HEK293T (cell line): Measurements from ENCODE around the gene ADAMTS17.

ENCODE experiments used
- CTCF ChIA-PET: fragments of 350-600 bp; formaldehyde crosslinking; extraction: SDS; loops from one replicate; lab custom pipeline; 2021; ENCODE audit warnings: antibody characterized with exemption, inconsistent platforms; lab: Yijun Ruan, JAX
- POLR2A ChIA-PET: fragments of 350-600 bp; formaldehyde crosslinking; extraction: SDS; loops from one replicate; lab custom pipeline; 2020; ENCODE audit warnings: antibody characterized with exemption, inconsistent platforms; lab: Yijun Ruan, JAX
- DNase-seq: peaks from one replicate; pipeline ENCODE4 v3.0.0; 2012; ENCODE audit warnings: mixed read lengths; ENCODE audit errors: extremely low spot score
- ARNT ChIP-seq: fragments of 450-650 bp; IDR thresholded peaks from 2 replicates; pipeline ENCODE4 v1.6.1; 2017; ENCODE audit warnings: mild to moderate bottlenecking
- BHLHE40 ChIP-seq: fragments of 450-650 bp; IDR thresholded peaks from 2 replicates; pipeline ENCODE4 v1.6.1; 2016; ENCODE audit warnings: mild to moderate bottlenecking, moderate library complexity, borderline replicate concordance
- CTBP1 ChIP-seq: fragments of 450-650 bp; IDR thresholded peaks from 2 replicates; pipeline ENCODE4 v1.6.1; 2016; ENCODE audit warnings: borderline replicate concordance
- ELF4 ChIP-seq: fragments of 450-650 bp; IDR thresholded peaks from 2 replicates; pipeline ENCODE4 v1.6.1; 2017; ENCODE audit warnings: antibody characterized with exemption
- FOXA1 ChIP-seq: fragments of 450-650 bp; IDR thresholded peaks from 2 replicates; pipeline ENCODE4 v1.6.1; 2016; ENCODE audit warnings: mild to moderate bottlenecking
- FOXK2 ChIP-seq: fragments of 450-650 bp; IDR thresholded peaks from 2 replicates; pipeline ENCODE4 v1.6.1; 2016; ENCODE audit warnings: mild to moderate bottlenecking
- FOXM1 ChIP-seq: fragments of 450-650 bp; IDR thresholded peaks from 2 replicates; pipeline ENCODE4 v1.6.1; 2017; ENCODE audit warnings: mild to moderate bottlenecking, borderline replicate concordance
- HDGF ChIP-seq: fragments of 450-650 bp; IDR thresholded peaks from 2 replicates; pipeline ENCODE4 v1.6.1; 2017; ENCODE audit warnings: antibody characterized with exemption, borderline replicate concordance
- L3MBTL2 ChIP-seq: fragments of 450-650 bp; conservative IDR thresholded peaks from 2 replicates; pipeline ENCODE4 v1.6.1; 2016; ENCODE audit warnings: mild to moderate bottlenecking
- LEF1 ChIP-seq: fragments of 450-650 bp; IDR thresholded peaks from 2 replicates; pipeline ENCODE4 v1.6.1; 2017; ENCODE audit warnings: mild to moderate bottlenecking, borderline replicate concordance
- NFRKB ChIP-seq: fragments of 450-650 bp; IDR thresholded peaks from 2 replicates; pipeline ENCODE4 v1.6.1; 2016; ENCODE audit warnings: mild to moderate bottlenecking, moderate library complexity
- PKNOX1 ChIP-seq: fragments of 450-650 bp; IDR thresholded peaks from 2 replicates; pipeline ENCODE4 v1.6.1; 2016
- SP1 ChIP-seq: fragments of 450-650 bp; IDR thresholded peaks from 2 replicates; pipeline ENCODE4 v1.6.1; 2017
- SUZ12 ChIP-seq: fragments of 450-650 bp; IDR thresholded peaks from 2 replicates; pipeline ENCODE4 v1.6.1; 2016; ENCODE audit warnings: mild to moderate bottlenecking
- TARDBP ChIP-seq: fragments of 450-650 bp; IDR thresholded peaks from 2 replicates; pipeline ENCODE4 v1.6.1; 2016
- ZNF384 ChIP-seq: fragments of 450-650 bp; IDR thresholded peaks from 2 replicates; pipeline ENCODE4 v1.6.1; 2016

Gene ADAMTS17

GRCh38 chr15:100337096-100338044, 4.4 kb downstream of the ADAMTS17 start:
- POLR2A ChIA-PET = no interaction called here

GRCh38 chr15:100336061-100336460, 5.7 kb downstream of the ADAMTS17 start:
- ChIA-PET CTCF (interaction anchor here (4.4 kb wide), 1 partner anchor 13 kb away, joined by 36 read pairs; no protein-coding TSS in a partner anchor), POLR2A (no interaction called here)
- no peak for TF ChIP-seq LEF1
- TF ChIP-seq FOXK2 = no peak
- no peak for TF ChIP-seq SUZ12
- TF ChIP-seq ZNF384 = no peak
- TF ChIP-seq CTBP1 = no peak
- no peak for TF ChIP-seq SP1
- TF ChIP-seq PKNOX1 = no peak
- no peak for DNase-seq

More at GRCh38 chr15:100337096-100338044, 4.4 kb downstream of the ADAMTS17 start:
- no peak for DNase-seq
- TF ChIP-seq TARDBP = no peak
- TF ChIP-seq FOXM1 = no peak
- no peak for TF ChIP-seq SUZ12
- no peak for TF ChIP-seq ZNF384
- TF ChIP-seq NFRKB = no peak
- TF ChIP-seq FOXA1 = no peak
- TF ChIP-seq BHLHE40 = no peak
- TF ChIP-seq CTBP1 = no peak
- TF ChIP-seq ARNT = no peak
- no peak for TF ChIP-seq ELF4
- TF ChIP-seq SP1 = no peak
- no peak for TF ChIP-seq HDGF
- no peak for TF ChIP-seq L3MBTL2
- TF ChIP-seq LEF1 = no peak
- no peak for TF ChIP-seq PKNOX1
- no peak for TF ChIP-seq FOXK2
- CTCF ChIA-PET = interaction anchor here (0.5 to 4.4 kb wide), 3 partner anchors 12 to 195 kb away, joined by 3 to 36 read pairs (median 5); no protein-coding TSS in a partner anchor

- CTCF ChIA-PET = interaction anchor here (0.7 kb wide), 1 partner anchor 121 kb away, joined by 4 read pairs; no protein-coding TSS in a partner anchor
- no peak for TF ChIP-seq ARNT
- no peak for TF ChIP-seq FOXM1
- TF ChIP-seq FOXK2 = no peak
- DNase-seq = no peak
- POLR2A ChIA-PET = no interaction called here
These were observed 6.3 kb downstream of the ADAMTS17 start for GRCh38 chr15:100335335-100335999.

GRCh38 chr15:100334905-100335304, 6.9 kb downstream of the ADAMTS17 start:
- TF ChIP-seq HDGF (no peak), TARDBP (no peak), BHLHE40 (no peak), ZNF384 (no peak), CTBP1 (no peak), SP1 (no peak), L3MBTL2 (no peak), NFRKB (no peak), FOXA1 (no peak), LEF1 (no peak), FOXM1 (no peak), FOXK2 (no peak), SUZ12 (no peak), ELF4 (no peak), PKNOX1 (no peak), ARNT (no peak)
- ChIA-PET CTCF (no interaction called here), POLR2A (no interaction called here)
- DNase-seq = no peak

- ChIA-PET CTCF (no interaction called here), POLR2A (no interaction called here)
- DNase-seq = no peak
- no peak for TF ChIP-seq FOXA1
- TF ChIP-seq NFRKB = no peak
- no peak for TF ChIP-seq SP1
- no peak for TF ChIP-seq PKNOX1
- no peak for TF ChIP-seq LEF1
- no peak for TF ChIP-seq FOXM1
- no peak for TF ChIP-seq L3MBTL2
- no peak for TF ChIP-seq FOXK2
- no peak for TF ChIP-seq CTBP1
- TF ChIP-seq ZNF384 = no peak
- no peak for TF ChIP-seq TARDBP
- no peak for TF ChIP-seq ELF4
These were observed 7.3 kb downstream of the ADAMTS17 start for GRCh38 chr15:100334456-100334855.
